Endothelial cell of umbilical vein (primary cell): Measurements from ENCODE around the gene SURF6.

Source experiments
- POLR2A ChIP-seq: IDR thresholded peaks from 2 replicates; pipeline ENCODE4 v1.6.1; 2012; ENCODE audit warnings: low read depth, mild to moderate bottlenecking, control low read depth, low read length
- TF ChIP-seq, protein P1 (sequence below), 2 donors: IDR thresholded peaks; 1 replicate in 1 of 2; 2 replicates in 1 of 2; pipeline ENCODE4 v1.5.1; 2011; ENCODE audit warnings: low read length in 2 of 2, mild to moderate bottlenecking in 2 of 2, moderate library complexity in 2 of 2, control low read depth in 1 of 2, inconsistent platforms in 1 of 2, low read depth in 1 of 2; ENCODE audit not compliant: insufficient read depth in 1 of 2; ENCODE audit errors: extremely low read depth in 1 of 2

DNA sequence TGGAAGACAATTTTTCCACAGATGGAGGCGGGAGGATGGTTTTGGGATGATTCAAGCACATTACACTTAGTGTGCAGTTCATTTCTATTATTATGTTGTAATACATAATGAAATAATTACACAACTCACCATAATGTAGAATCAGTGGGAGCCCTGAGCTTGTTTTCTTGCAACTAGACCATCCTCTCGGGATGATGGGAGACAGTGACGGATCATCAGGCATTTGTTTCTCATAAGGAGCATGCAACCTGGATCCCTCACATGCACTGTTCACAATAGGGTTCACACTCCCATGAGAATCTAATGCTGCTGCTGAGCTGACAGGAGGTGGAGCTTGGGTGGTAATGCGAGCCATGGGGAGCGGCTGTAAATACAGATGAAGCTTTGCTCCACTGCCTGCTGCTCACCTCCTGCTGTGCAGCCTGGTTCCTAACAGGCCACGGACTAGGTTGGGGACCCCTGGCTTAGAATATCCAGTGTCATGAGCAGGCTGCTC is 41.8 kb upstream of the SURF6 start:
- no peak for TF ChIP-seq POLR2A
- TF ChIP-seq, protein P1, sequence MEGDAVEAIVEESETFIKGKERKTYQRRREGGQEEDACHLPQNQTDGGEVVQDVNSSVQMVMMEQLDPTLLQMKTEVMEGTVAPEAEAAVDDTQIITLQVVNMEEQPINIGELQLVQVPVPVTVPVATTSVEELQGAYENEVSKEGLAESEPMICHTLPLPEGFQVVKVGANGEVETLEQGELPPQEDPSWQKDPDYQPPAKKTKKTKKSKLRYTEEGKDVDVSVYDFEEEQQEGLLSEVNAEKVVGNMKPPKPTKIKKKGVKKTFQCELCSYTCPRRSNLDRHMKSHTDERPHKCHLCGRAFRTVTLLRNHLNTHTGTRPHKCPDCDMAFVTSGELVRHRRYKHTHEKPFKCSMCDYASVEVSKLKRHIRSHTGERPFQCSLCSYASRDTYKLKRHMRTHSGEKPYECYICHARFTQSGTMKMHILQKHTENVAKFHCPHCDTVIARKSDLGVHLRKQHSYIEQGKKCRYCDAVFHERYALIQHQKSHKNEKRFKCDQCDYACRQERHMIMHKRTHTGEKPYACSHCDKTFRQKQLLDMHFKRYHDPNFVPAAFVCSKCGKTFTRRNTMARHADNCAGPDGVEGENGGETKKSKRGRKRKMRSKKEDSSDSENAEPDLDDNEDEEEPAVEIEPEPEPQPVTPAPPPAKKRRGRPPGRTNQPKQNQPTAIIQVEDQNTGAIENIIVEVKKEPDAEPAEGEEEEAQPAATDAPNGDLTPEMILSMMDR (IDR thresholded peaks at IDR 0.05; ENCODE audit: extremely low read depth in 1 of 2, insufficient read depth in 1 of 2, low read depth in 1 of 2, low read length in 2 of 2): no peak
